GF-D8 (cell line): ENCODE measurements around the gene CREBL2.
"Not testable (repeated sequence)": the region's sequence is repeated elsewhere in the genome, so short reads cannot be mapped to it uniquely, and the experiment has no call there.

Source experiments
- DNase-seq: peaks from one replicate; lab custom pipeline; 2025; lab: John Stamatoyannopoulos, UW

Gene CREBL2

GRCh38 chr12:12598864-12599263 lies 12.8 kb upstream of the CREBL2 start:
- no peak for DNase-seq

GRCh38 chr12:12599750-12600643 lies 11.7 kb upstream of the CREBL2 start:
- no peak for DNase-seq

DNA sequence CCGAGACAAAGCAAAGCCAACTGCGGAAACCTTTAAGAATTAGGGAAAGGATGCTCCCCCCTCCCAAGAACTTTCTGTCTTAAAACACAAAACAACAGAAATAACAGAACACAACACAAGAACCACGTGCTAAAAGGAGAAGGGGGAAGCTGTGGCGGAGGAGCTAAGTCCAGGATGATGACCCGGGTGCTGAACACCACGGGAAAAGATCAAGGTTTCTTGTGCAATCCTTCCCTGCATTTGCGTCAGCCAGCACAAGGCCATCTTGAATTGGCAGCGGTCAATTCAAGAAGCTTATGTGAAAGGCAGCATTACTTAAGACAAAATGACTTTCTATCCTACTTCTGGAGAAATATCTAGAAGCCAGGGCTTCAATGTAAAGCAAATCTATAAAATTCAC lies 11.0 kb upstream of the CREBL2 start:
- DNase-seq: no peak

- no peak for DNase-seq
These were observed 6.9 kb upstream of the CREBL2 start for GRCh38 chr12:12604740-12605139.

- no peak for DNase-seq
These were observed 4.7 kb upstream of the CREBL2 start for GRCh38 chr12:12606781-12607589.

DNA sequence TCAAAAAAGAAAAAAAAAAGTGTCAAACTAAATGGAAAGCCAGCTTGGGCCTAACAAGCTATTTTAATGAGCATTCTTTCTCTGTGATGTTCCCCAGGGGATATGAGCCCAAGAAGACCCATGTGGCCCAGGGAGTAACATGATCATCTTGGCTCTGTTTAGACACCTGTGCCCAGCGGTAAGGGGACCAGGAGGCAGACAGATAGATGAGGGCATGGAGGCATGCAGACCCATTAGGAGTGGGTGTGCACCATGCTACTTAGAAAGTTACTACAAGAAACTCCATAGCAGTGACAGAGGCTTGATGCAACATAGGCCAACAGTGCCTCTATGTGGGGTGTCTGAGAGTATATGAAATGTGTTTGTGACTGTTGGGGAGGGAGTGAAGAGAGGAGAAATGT lies 3.1 kb upstream of the CREBL2 start:
- DNase-seq: peak; percentile 5

- DNase-seq: no peak
These were observed 2.0 kb upstream of the CREBL2 start for GRCh38 chr12:12609692-12610091.

- DNase-seq: no peak
These were observed 965 bp upstream of the CREBL2 start for GRCh38 chr12:12610711-12611110.

GRCh38 chr12:12612358-12612757 lies 682 bp downstream of the CREBL2 start:
- peak; percentile 30 for DNase-seq

GRCh38 chr12:12613344-12613743 lies 1.7 kb downstream of the CREBL2 start:
- DNase-seq: no peak

- DNase-seq: no peak
These were observed 2.7 kb downstream of the CREBL2 start for GRCh38 chr12:12614342-12614741.

GRCh38 chr12:12616512-12617310 lies 5.0 kb downstream of the CREBL2 start:
- no peak for DNase-seq

DNA sequence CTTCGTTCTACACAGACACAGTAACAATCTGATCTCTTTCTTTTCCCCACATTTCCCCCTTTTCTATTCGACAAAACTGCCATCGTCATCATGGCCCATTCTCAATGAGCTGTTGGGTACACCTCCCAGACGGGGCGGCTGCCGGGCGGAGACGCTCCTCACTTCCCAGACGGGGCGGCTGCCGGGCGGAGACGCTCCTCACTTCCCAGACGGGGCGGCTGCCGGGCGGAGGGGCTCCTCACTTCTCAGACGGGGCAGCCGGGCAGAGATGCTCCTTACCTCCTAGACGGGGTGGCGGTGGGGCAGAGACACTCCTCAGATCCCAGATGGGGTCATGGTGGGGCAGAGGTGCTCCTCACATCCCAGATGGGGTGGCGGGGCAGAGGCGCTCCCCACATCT lies 6.4 kb downstream of the CREBL2 start:
- DNase-seq: not testable (repeated sequence)

DNA sequence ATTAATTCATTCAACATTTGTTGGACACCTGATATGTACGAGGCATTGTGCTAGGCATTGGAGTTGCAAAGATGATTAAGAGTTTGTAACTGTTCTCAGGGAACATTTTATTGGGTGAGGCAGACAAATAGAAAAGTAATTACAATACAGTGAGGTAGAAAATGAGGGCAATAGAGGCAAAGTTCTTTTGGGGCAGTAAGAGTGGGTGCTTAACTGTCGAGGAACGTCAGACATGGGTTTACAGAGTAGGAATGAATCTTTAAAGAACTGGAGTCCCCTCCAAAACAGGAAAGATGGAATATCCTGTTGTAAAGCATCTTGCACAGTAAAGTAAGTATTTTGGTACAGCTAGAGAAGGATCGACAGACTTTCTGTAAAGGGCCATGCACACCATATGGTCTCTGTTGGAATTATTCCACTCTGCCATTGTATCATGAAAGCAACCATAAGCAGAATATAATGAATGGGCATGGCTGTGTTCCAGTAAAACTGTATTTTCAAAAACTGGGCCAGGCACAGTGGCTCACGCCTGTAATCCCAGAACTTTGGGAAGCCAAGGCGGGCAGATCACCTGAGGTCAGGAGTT lies 9.1 kb downstream of the CREBL2 start:
- DNase-seq: no peak

DNA sequence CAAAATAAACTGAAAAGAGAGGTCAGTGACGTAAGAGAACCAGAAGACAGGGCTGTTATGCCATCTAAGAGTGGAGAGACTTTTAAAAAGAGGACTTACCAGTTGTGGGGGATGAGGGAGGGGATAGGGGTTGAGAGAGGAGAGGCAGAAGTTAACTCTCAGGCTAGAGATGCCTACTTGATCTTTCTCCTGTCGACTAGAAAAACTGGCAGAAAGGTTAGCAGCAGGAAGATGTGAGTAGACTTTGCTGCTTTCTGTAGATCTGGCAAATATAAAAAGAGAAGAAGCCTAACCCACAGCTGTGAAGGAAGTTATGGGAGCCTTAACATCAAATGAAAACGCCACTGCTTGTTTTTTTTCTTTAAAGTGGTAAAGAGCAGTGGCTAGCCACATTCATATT lies 10.7 kb downstream of the CREBL2 start:
- DNase-seq: no peak

GRCh38 chr12:12624498-12624992 lies 12.9 kb downstream of the CREBL2 start:
- DNase-seq: no peak

DNA sequence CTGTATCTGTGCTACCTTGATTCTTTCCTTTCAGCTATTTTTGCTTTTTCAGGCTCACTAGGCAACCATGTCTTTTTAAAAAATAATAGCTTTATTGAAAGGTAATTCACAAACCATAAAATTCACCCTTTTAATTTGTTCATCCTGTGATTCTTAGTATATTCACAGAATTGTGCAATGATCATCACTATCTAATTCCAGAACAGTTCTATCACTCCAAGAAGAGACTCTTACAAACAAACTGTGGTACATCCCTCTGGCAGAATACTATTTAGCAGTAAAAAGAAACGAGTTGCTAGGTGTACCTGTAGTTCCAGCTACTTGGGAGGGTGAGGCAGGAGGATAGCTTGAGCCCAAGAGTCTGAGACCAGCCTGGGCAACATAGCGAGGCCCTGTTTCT lies 14.8 kb downstream of the CREBL2 start:
- DNase-seq: no peak

DNA sequence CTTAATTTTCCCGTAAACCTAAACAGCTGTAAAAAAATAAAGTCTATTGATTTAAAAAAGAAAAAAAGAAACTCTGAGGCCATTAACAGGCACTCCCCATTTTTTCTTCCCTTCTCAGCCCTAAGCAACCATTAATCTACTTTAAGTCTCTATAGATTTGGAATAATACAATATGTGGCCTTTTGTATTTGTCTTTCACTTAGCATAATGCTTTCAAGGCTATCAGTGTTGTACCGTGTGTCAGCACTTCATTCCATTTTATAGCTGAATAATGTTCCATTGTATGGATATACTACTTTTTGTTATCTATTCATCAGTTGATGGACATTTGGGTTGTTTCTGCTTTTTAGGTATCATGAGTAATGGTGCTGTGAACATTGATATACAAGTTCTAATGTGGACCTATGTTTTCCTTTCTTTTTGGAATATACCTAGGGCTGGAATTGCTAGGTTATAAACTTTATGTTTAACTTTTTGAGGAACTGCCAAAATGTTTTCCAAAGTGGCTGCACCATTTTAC lies 15.7 kb downstream of the CREBL2 start:
- no peak for DNase-seq

GRCh38 chr12:12628013-12628412 lies 16.3 kb downstream of the CREBL2 start:
- no peak for DNase-seq

DNA sequence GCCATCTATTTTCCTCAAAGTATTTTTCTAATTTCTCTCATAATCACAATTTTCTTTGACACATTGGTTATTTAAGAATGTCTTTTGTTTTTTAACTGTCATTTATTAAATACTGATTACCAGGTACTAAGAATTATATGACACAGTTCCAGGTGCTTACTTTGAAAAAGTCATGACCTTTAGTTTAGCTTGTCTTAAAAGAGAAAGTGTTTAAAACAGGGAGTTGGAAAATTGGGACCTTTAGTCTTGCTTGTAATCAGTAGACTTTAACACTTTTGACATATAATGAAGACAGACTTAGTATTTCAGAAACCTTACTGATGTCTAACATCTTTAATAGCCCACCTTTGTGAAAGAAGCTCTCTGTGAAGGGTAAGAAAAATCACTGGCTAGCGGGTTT lies 19.2 kb downstream of the CREBL2 start:
- DNase-seq: no peak

DNA sequence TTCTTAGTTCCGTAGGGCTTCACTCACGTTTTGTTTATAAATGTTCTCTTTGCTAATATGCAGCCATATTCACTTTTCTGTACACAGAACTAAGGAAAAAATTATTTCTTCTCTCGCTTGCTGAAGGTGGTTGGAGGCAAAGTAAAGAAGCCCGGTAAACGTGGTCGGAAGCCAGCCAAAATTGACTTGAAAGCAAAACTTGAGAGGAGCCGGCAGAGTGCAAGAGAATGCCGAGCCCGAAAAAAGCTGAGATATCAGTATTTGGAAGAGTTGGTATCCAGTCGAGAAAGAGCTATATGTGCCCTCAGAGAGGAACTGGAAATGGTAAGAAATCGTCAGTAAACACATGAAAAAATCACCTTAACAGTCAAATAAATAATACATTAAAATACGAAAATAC lies 24.0 kb downstream of the CREBL2 start:
- DNase-seq: no peak

DNA sequence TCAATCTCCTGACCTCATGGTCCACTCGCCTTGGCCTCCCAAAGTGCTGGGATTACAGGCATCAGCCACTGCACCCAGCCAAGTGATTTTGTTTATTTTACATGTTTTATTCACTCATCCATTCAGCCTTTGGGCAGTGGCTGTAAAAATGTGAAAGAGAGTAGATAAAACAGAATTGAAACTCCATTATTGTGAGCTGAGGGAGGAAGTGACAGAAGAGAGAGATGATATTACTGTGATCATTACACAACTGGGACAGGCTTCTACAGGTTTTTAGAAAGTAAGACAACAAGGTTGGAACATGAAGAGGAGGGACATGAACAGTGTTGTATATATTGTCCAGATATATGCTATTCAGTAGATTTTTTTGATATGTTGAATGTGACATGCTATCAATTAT lies 25.0 kb downstream of the CREBL2 start:
- DNase-seq: no peak
